OCI-LY1 (cell line): ENCODE results near the gene PCSK1N.
"Not testable (repeated sequence)": the region's sequence is repeated elsewhere in the genome, so short reads cannot be mapped to it uniquely, and the experiment has no call there.

Experiments
- H2AFZ ChIP-seq: fragments of 200-600 bp; sonication (generic), shearing (Covaris generic); 2 replicates; pipeline ENCODE4 v1.6.0; 2014; ENCODE audit warnings: antibody characterized with exemption, mild to moderate bottlenecking, low read length
- H3F3A ChIP-seq: fragments of 200-600 bp; sonication (generic), shearing (Covaris generic); 2 replicates; pipeline ENCODE4 v1.6.0; 2014; ENCODE audit warnings: mild to moderate bottlenecking, antibody characterized with exemption, low read length, moderate library complexity; ENCODE audit not compliant: insufficient read depth
- H3K27ac ChIP-seq: fragments of 200-600 bp; sonication (generic); 2 replicates; pipeline ENCODE4 v1.5.1; 2014; ENCODE audit warnings: low read length, mixed run types, mild to moderate bottlenecking, low read depth; ENCODE audit not compliant: poor library complexity, severe bottlenecking
- H3K27me3 ChIP-seq: fragments of 200-600 bp; sonication (generic); 2 replicates; pipeline ENCODE4 v1.6.0; 2014; ENCODE audit warnings: antibody characterized with exemption, mild to moderate bottlenecking, low read length, moderate library complexity; ENCODE audit not compliant: insufficient read depth
- H3K36me3 ChIP-seq: fragments of 200-600 bp; sonication (generic); 2 replicates; pipeline ENCODE4 v1.6.1; 2014; ENCODE audit warnings: mild to moderate bottlenecking, antibody characterized with exemption, low read length, moderate library complexity, mixed read lengths; ENCODE audit not compliant: insufficient read depth
- H3K4me1 ChIP-seq: fragments of 200-600 bp; sonication (generic); 2 replicates; pipeline ENCODE4 v1.5.1; 2014; ENCODE audit warnings: mild to moderate bottlenecking, low read length, moderate library complexity; ENCODE audit not compliant: insufficient read depth, severe bottlenecking
- H3K4me2 ChIP-seq: fragments of 200-600 bp; sonication (generic), shearing (Covaris generic); 2 replicates; pipeline ENCODE4 v1.6.1; 2014; ENCODE audit warnings: low read length
- H3K4me3 ChIP-seq: fragments of 200-600 bp; sonication (generic); 2 replicates; pipeline ENCODE4 v1.5.1; 2014; ENCODE audit warnings: low read length, low read depth, mild to moderate bottlenecking, mixed read lengths; ENCODE audit not compliant: poor library complexity, severe bottlenecking
- H3K79me2 ChIP-seq: fragments of 200-600 bp; shearing (Covaris generic); 2 replicates; pipeline ENCODE4 v1.6.1; 2016; ENCODE audit warnings: mixed run types, low read length, mixed read lengths; ENCODE audit not compliant: insufficient read depth
- H3K9ac ChIP-seq: fragments of 200-600 bp; sonication (generic), shearing (Covaris generic); 2 replicates; pipeline ENCODE4 v1.6.1; 2014; ENCODE audit warnings: mild to moderate bottlenecking, low read length, mixed read lengths
- H3K9me2 ChIP-seq: fragments of 200-600 bp; sonication (generic), shearing (Covaris generic); 2 replicates; pipeline ENCODE4 v1.6.1; 2014; ENCODE audit warnings: low read depth, mild to moderate bottlenecking, low read length, mixed read lengths
- H3K9me3 ChIP-seq: fragments of 200-600 bp; shearing (Covaris generic); 2 replicates; pipeline ENCODE4 v1.6.1; 2014; ENCODE audit warnings: low read length, mixed read lengths
- H4K20me1 ChIP-seq: fragments of 200-600 bp; sonication (generic), shearing (Covaris generic); 2 replicates; pipeline ENCODE4 v1.6.0; 2016; ENCODE audit warnings: mild to moderate bottlenecking, low read length; ENCODE audit not compliant: insufficient read depth
- CTCF ChIP-seq: fragments of 200-600 bp; sonication (generic), shearing (Covaris generic); IDR thresholded peaks from 2 replicates; pipeline ENCODE4 v1.5.1; 2017; ENCODE audit warnings: mild to moderate bottlenecking, antibody characterized with exemption, low read length, moderate library complexity, mixed read lengths
- EZH2 ChIP-seq: fragments of 200-600 bp; sonication (generic), shearing (Covaris generic); IDR thresholded peaks from 2 replicates; pipeline ENCODE4 v1.8.0; 2017; ENCODE audit warnings: borderline replicate concordance, mixed run types, mild to moderate bottlenecking, antibody characterized with exemption, low read length, moderate library complexity, mixed read lengths

The PCSK1N gene

GRCh38 chrX:48864210-48864609, 28.8 kb upstream of the PCSK1N start:
- Histone ChIP-seq H4K20me1 (no peaks in the 10 kb centered on the region), H3K79me2 (no peaks in the 10 kb centered on the region), H2AFZ (no peak overlapping the region), H3F3A (no peaks in the 10 kb centered on the region), H3K9me2 (no peaks in the 10 kb centered on the region), H3K4me1 (no peaks in the 10 kb centered on the region), H3K36me3 (no peaks in the 10 kb centered on the region), H3K4me2 (no peak overlapping the region), H3K4me3 (no peak overlapping the region), H3K9ac (no peak overlapping the region), H3K27me3 (no peaks in the 10 kb centered on the region), H3K27ac (no peak overlapping the region), H3K9me3 (no peaks in the 10 kb centered on the region)
- TF ChIP-seq EZH2: no peak
- no peak for TF ChIP-seq CTCF

- H3F3A ChIP-seq: no peaks in the 10 kb centered on the region
- H3K4me1 ChIP-seq: no peaks in the 10 kb centered on the region
- no peaks in the 10 kb centered on the region for H3K79me2 ChIP-seq
- no peaks in the 10 kb centered on the region for H4K20me1 ChIP-seq
- no peak overlapping the region for H3K27ac ChIP-seq
- H3K4me2 ChIP-seq: no peak overlapping the region
- no peak overlapping the region for H3K9ac ChIP-seq
- H3K9me3 ChIP-seq: no peaks in the 10 kb centered on the region
- H3K9me2 ChIP-seq: no peaks in the 10 kb centered on the region
- no peak overlapping the region for H3K4me3 ChIP-seq
- no peaks in the 10 kb centered on the region for H3K27me3 ChIP-seq
- H3K36me3 ChIP-seq: no peaks in the 10 kb centered on the region
- H2AFZ ChIP-seq: no peak overlapping the region
- TF ChIP-seq EZH2: no peak
- peak; percentile 32; the same call in 1 of the 2 replicates for TF ChIP-seq CTCF
Observed at GRCh38 chrX:48854898-48855297, 19.5 kb upstream of the PCSK1N start.

GRCh38 chrX:48854121-48854804, 18.9 kb upstream of the PCSK1N start:
- not testable (repeated sequence) for H3K4me3 ChIP-seq, H3K9ac ChIP-seq, H3K4me1 ChIP-seq, H3K4me2 ChIP-seq, H3K27ac ChIP-seq, H4K20me1 ChIP-seq, H3K79me2 ChIP-seq, H3K36me3 ChIP-seq, H3K9me3 ChIP-seq, H3F3A ChIP-seq, H3K27me3 ChIP-seq, H2AFZ ChIP-seq, H3K9me2 ChIP-seq

GRCh38 chrX:48853494-48853893, 18.1 kb upstream of the PCSK1N start:
- H3K9me3 ChIP-seq, H4K20me1 ChIP-seq, H3K9ac ChIP-seq, H3K79me2 ChIP-seq, H2AFZ ChIP-seq, H3K4me2 ChIP-seq, H3K27ac ChIP-seq, H3K4me1 ChIP-seq, H3K36me3 ChIP-seq, H3K27me3 ChIP-seq, H3F3A ChIP-seq, H3K9me2 ChIP-seq, H3K4me3 ChIP-seq: not testable (repeated sequence)
